DOHH2 (cell line): ENCODE data around the gene CSNK1G2.

Experiments
- H3F3A ChIP-seq: fragments of 200-600 bp; sonication (generic), shearing (Covaris generic); 2 replicates; pipeline ENCODE4 v1.6.0; 2016; ENCODE audit warnings: antibody characterized with exemption, mild to moderate bottlenecking; ENCODE audit not compliant: control insufficient read depth, insufficient read depth
- H3K27ac ChIP-seq: fragments of 200-600 bp; sonication (generic); 2 replicates; pipeline ENCODE4 v1.5.1; 2014; ENCODE audit warnings: low read depth, mild to moderate bottlenecking, low read length, moderate library complexity
- H3K27me3 ChIP-seq: fragments of 200-600 bp; sonication (generic); 2 replicates; pipeline ENCODE4 v1.6.1; 2014; ENCODE audit warnings: mild to moderate bottlenecking, low read length, mixed read lengths; ENCODE audit not compliant: control insufficient read depth
- H3K36me3 ChIP-seq: fragments of 200-600 bp; sonication (generic); 2 replicates; pipeline ENCODE4 v1.6.1; 2014; ENCODE audit warnings: mild to moderate bottlenecking, low read length, moderate library complexity, mixed read lengths; ENCODE audit not compliant: control insufficient read depth
- H3K4me1 ChIP-seq: fragments of 200-600 bp; sonication (generic); 2 replicates; pipeline ENCODE4 v1.6.1; 2014; ENCODE audit warnings: mild to moderate bottlenecking, low read length, mixed read lengths; ENCODE audit not compliant: control insufficient read depth
- H3K4me2 ChIP-seq: fragments of 200-600 bp; sonication (generic); 2 replicates; pipeline ENCODE4 v1.6.0; 2014; ENCODE audit warnings: mild to moderate bottlenecking, low read length, moderate library complexity
- H3K4me3 ChIP-seq: fragments of 200-600 bp; sonication (generic); 2 replicates; pipeline ENCODE4 v1.5.1; 2014; ENCODE audit warnings: mild to moderate bottlenecking, low read length, mixed read lengths
- H3K79me2 ChIP-seq: fragments of 200-600 bp; sonication (generic); 2 replicates; pipeline ENCODE4 v1.6.1; 2014; ENCODE audit warnings: mild to moderate bottlenecking, low read length, mixed read lengths; ENCODE audit not compliant: control insufficient read depth
- H3K9me2 ChIP-seq: fragments of 200-600 bp; sonication (generic); replicated peaks from 2 replicates; pipeline ENCODE4 v1.6.1; 2014; ENCODE audit warnings: mild to moderate bottlenecking, low read length, mixed read lengths; ENCODE audit not compliant: control insufficient read depth
- H3K9me3 ChIP-seq: fragments of 200-600 bp; sonication (generic); 2 replicates; pipeline ENCODE4 v1.6.1; 2014; ENCODE audit warnings: antibody characterized with exemption, low read length, mixed read lengths; ENCODE audit not compliant: control insufficient read depth, insufficient read depth
- H4K20me1 ChIP-seq: fragments of 200-600 bp; sonication (generic); 2 replicates; pipeline ENCODE4 v1.6.0; 2014; ENCODE audit warnings: low read depth, mild to moderate bottlenecking, antibody characterized with exemption, low read length, moderate library complexity; ENCODE audit not compliant: control insufficient read depth, insufficient read depth
- EZH2phosphoT487 ChIP-seq: fragments of 200-600 bp; sonication (generic); IDR thresholded peaks from 2 replicates; pipeline ENCODE4 v1.6.1; 2017; ENCODE audit warnings: borderline replicate concordance, mild to moderate bottlenecking, antibody characterized with exemption, low read length, moderate library complexity, mixed read lengths
- TF ChIP-seq, protein P1 (sequence below): fragments of 200-600 bp; sonication (generic); IDR thresholded peaks from one replicate; pipeline ENCODE4 v1.5.1; 2014; ENCODE audit warnings: antibody characterized with exemption, mild to moderate bottlenecking, low read depth, low read length; ENCODE audit not compliant: poor library complexity, severe bottlenecking

CSNK1G2 gene

DNA sequence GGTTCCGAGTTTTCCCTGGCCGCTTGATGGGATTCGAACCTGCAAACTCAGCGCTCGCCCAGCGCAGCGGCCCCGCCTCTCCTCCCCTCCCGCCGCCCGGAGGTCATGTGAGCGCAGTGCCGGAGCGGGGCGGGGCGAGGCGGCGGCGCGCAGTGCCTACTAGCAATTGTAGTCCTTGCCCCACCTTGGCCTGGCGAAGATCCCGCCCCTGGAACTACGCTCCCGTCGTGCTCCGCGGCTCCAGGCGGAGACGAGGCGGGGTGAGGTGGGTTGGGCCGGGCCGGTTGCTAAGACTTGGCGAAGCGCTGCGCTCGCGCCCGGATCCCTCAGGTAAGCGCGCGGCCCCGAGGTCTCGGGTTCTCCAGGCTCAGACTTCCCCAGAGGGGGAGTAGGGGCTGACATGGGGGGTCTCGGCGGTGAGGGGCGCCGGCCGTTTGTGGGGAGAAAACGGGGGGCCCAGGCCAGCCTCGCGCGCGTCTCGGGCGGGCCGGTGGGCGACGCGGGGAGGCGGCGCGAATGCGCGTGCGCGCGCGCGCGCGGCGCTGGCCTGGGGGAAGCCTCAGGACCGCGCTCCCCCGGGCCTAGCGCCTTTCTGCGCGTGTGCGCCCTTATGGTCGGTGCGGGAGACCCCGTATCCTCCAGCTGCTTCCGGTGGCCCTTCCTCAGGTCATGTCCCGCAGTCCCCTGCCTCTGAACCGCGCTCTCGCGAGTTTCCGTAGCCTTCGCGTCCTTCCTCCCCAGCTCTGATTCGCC lies 35.7 kb upstream of the CSNK1G2 start, which contains the start of the genes ADAT3 and SCAMP4:
Gene ADAT3, plus strand, starts transcription at position 290 of the 753 bp plus-strand sequence. CDS start 6,649 bp downstream, outside the sequence.
Gene SCAMP4, plus strand, starts transcription at position 290 of the 753 bp plus-strand sequence. CDS start 9,621 bp downstream, outside the sequence.
- H3K4me1 ChIP-seq = peaks cover 31% of the 10 kb centered on the region
- peak within 1 kb of the TSS; percentile 90 for H3K4me3 ChIP-seq
- H3K27me3 ChIP-seq = no peaks in the 10 kb centered on the region
- no peaks in the 10 kb centered on the region; the same call in 1 of the 2 replicates for H4K20me1 ChIP-seq
- no peaks in the 10 kb centered on the region for H3K9me2 ChIP-seq
- H3K79me2 ChIP-seq = peaks cover 48% of the 10 kb centered on the region
- peak within 1 kb of the TSS; percentile 59 for H3K27ac ChIP-seq
- peak within 1 kb of the TSS; percentile 95 for H3K4me2 ChIP-seq
- H3K36me3 ChIP-seq = peaks cover 6% of the 10 kb centered on the region
- H3K9me3 ChIP-seq = no peaks in the 10 kb centered on the region
- peaks cover 19% of the 10 kb centered on the region for H3F3A ChIP-seq
- TF ChIP-seq, protein P1, sequence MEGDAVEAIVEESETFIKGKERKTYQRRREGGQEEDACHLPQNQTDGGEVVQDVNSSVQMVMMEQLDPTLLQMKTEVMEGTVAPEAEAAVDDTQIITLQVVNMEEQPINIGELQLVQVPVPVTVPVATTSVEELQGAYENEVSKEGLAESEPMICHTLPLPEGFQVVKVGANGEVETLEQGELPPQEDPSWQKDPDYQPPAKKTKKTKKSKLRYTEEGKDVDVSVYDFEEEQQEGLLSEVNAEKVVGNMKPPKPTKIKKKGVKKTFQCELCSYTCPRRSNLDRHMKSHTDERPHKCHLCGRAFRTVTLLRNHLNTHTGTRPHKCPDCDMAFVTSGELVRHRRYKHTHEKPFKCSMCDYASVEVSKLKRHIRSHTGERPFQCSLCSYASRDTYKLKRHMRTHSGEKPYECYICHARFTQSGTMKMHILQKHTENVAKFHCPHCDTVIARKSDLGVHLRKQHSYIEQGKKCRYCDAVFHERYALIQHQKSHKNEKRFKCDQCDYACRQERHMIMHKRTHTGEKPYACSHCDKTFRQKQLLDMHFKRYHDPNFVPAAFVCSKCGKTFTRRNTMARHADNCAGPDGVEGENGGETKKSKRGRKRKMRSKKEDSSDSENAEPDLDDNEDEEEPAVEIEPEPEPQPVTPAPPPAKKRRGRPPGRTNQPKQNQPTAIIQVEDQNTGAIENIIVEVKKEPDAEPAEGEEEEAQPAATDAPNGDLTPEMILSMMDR = no peak
- no peak for TF ChIP-seq EZH2phosphoT487

- H3K9me3 ChIP-seq = no peaks in the 10 kb centered on the region
- H3K4me2 ChIP-seq = peak overlapping the region; percentile 95
- peaks cover 52% of the 10 kb centered on the region for H3K79me2 ChIP-seq
- H3K27me3 ChIP-seq = no peaks in the 10 kb centered on the region
- H3K4me1 ChIP-seq = peaks cover 31% of the 10 kb centered on the region
- H3K27ac ChIP-seq = peak overlapping the region; percentile 20; the same call in 1 of the 2 replicates
- no peak for TF ChIP-seq EZH2phosphoT487
- TF ChIP-seq, protein P1 = no peak
- no peaks in the 10 kb centered on the region for H3K9me2 ChIP-seq
- H4K20me1 ChIP-seq = no peaks in the 10 kb centered on the region; the same call in 1 of the 2 replicates
- H3F3A ChIP-seq = peaks cover 19% of the 10 kb centered on the region
- H3K36me3 ChIP-seq = peaks cover 6% of the 10 kb centered on the region
- peak overlapping the region; percentile 90 for H3K4me3 ChIP-seq
Observed at GRCh38 chr19:1905863-1906375, 35.1 kb upstream of the CSNK1G2 start.

DNA sequence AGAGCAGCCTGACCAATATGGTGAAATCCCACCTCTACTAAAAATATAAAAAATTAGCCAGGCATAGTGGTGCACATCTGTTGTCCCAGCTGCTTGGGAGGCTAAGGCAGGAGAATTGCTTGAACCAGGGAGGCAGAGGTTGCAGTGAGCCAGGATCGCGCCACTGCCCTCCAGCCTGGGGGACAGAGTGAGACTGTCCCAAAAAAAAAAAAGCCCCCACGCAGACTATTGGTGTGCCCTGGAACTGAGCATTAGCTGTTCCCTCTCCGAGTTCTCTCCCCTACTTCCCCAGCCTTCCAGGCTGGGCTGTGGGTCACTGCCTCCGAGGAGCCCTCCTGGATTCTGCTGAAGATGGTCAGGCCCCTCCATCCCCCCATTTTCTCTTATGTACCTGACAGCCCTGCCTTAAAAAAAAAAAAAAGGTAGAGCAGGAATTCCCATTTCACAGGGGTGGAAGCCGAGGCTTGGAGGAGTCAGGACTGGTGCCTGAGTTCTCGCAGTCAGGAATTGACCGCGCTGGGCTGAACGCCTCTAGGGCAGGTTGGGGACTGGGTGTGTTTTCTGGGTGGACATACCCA lies 33.9 kb upstream of the CSNK1G2 start:
- no peaks in the 10 kb centered on the region for H3K27me3 ChIP-seq
- no peaks in the 10 kb centered on the region for H3K9me2 ChIP-seq
- peaks cover 6% of the 10 kb centered on the region for H3K36me3 ChIP-seq
- H3K4me1 ChIP-seq = peaks cover 31% of the 10 kb centered on the region
- no peak for TF ChIP-seq EZH2phosphoT487
- peaks cover 19% of the 10 kb centered on the region for H3F3A ChIP-seq
- H3K79me2 ChIP-seq = peaks cover 63% of the 10 kb centered on the region
- no peak overlapping the region for H3K27ac ChIP-seq
- no peak overlapping the region for H3K4me2 ChIP-seq
- no peaks in the 10 kb centered on the region for H3K9me3 ChIP-seq
- no peak overlapping the region for H3K4me3 ChIP-seq
- H4K20me1 ChIP-seq = no peaks in the 10 kb centered on the region; the same call in 1 of the 2 replicates
